HG02678 (cell line): Measurements from ENCODE around the gene ASF1A.
"Not testable (repeated sequence)": the region's sequence is repeated elsewhere in the genome, so short reads cannot be mapped to it uniquely, and the experiment has no call there.

Source experiments
- ATAC-seq: cut with Tn5 transposase; IDR thresholded peaks from one replicate; pipeline ENCODE4 v1.9.1; 2021; ENCODE audit warnings: mild to moderate bottlenecking, moderate library complexity; ENCODE audit not compliant: unreplicated experiment

ASF1A gene

DNA sequence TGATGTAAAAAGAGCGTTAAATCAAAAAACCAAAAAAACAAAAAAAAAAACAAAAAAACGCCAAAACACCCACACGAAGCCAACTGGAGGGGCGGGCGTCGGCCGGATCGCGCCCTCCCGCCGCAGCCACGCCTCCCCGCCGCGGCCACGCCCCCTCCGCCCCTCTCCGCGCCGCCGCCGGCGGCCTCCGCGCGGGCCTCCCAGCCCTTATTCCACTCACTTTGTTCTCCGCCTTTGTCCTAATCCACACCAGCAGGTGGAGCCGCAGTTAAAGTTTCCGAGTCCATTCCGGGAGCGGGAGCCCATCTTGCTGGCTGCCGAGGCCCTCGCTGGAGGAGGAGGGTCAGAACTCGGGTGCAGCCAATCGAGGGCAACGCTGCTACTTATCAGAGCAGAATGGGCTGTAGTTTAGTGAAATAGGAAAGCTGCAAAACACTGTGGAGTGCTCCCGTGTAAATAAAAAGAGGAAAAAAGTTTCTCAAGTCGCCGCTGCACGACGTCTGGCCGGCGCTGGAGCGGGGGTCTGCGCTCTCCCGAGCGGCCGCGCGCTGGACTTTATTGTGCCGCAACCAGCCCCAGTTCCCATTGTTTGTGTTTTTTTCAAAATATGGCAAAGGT is at the start of gene ASF1A:
Gene ASF1A (plus strand): TSS at position 346 of the 618 bp plus-strand sequence. CDS start 262 bp downstream, at position 608.
- peak; percentile 71 for ATAC-seq

- ATAC-seq = peak; percentile 60
These were observed 49.0 kb upstream of the ASF1A start for GRCh38 chr6:118844915-118845314.

DNA sequence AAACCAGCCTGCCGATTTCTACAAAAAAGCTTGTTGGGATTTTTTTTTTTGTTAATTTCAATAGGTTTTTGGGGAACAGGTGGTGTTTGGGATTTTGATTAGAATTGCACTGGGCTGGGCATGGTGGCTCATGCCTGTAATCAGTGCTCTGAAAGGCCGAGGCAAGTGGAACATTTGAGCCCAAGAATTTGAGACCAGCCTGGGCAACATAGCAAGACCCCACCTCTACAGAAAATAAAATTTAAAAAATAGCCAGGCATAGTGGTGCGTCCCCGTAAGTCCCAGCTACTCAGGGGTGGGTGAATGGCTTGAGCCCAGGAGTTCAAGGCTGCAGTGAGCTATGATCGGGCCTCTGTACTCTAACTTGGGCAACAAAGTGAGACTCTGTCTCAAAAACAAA is 40.5 kb upstream of the ASF1A start:
- ATAC-seq = no peak

DNA sequence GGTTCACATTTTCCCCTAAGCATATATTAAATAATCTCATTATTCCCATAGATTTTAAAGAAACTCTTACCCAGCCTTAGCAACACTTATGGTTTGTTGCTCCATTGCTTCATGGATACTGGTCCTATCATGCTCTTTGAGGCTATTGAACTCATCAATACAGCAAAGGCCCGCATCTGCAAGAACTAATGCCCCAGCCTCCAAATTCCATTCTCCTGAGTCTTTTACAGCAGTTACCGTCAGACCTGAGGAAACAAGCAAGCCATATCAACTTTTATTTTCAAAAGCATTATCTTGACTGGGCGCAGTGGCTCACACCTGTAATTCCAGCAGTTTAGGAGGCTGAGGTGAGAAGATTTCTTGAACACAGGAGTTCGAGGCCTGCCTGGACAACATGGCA is 37.7 kb upstream of the ASF1A start:
- no peak for ATAC-seq

- peak; percentile 53 for ATAC-seq
These were observed 34.4 kb upstream of the ASF1A start for GRCh38 chr6:118859517-118860064.

- ATAC-seq = no peak
These were observed 33.6 kb upstream of the ASF1A start for GRCh38 chr6:118860363-118860762.

- ATAC-seq = no peak
These were observed 33.1 kb upstream of the ASF1A start for GRCh38 chr6:118860880-118861279.

DNA sequence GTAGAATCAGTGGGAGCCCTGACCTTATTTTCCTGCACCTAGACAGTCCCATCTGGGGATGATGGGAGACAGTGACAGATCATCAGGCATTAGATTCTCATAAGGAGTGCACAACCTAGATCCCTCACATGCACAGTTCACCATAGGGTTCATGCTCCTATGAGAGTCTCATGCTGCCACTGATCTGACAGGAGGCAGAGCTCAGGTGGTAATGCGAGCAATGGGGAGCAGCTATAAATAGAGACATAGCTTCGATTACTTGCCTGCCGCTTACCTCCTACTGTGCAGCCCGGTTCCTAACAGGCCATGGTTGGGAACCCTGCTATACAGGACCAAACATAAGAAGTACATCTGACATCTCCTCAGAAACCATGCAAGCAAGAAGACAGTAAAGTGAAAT is 31.5 kb upstream of the ASF1A start:
- no peak for ATAC-seq

- no peak for ATAC-seq
These were observed 29.4 kb upstream of the ASF1A start for GRCh38 chr6:118864341-118865099.

- no peak for ATAC-seq
These were observed 28.9 kb upstream of the ASF1A start for GRCh38 chr6:118865100-118865391.

DNA sequence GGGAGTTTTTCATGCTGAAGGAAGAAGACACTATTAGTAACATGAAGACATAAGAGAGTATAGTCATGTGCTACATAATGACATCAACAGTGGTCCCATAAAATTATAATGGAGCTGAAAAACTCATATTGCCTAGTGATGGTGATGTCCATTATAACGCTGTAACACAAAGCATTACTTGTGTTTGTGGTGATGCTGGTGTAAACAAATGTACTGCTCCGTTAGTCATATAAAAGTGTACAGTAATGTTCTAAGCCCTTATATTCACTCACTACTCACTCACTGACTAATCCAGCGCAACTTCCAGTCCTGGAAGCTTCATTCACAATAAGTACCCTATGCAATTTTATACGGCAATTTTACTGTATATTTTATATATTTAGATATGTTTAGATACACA is 26.8 kb upstream of the ASF1A start:
- ATAC-seq = no peak

DNA sequence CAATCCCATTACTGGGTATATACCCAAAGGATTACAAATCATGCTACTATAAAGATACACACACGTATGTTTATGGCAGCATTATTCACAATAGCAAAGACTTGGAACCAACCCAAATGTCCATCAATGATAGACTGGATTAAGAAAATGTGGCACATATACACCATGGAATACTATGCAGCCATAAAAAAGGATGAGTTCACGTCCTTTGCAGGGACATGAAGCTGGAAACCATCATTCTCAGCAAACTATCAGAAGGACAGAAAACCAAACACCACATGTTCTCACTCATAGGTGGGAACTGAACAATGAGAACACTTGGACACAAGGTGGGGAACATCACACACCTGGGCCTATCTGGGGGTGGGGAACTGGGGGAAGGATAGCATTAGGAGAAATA is 25.1 kb upstream of the ASF1A start:
- ATAC-seq = not testable (repeated sequence)

GRCh38 chr6:118869350-118869749 is 24.6 kb upstream of the ASF1A start:
- ATAC-seq = no peak

DNA sequence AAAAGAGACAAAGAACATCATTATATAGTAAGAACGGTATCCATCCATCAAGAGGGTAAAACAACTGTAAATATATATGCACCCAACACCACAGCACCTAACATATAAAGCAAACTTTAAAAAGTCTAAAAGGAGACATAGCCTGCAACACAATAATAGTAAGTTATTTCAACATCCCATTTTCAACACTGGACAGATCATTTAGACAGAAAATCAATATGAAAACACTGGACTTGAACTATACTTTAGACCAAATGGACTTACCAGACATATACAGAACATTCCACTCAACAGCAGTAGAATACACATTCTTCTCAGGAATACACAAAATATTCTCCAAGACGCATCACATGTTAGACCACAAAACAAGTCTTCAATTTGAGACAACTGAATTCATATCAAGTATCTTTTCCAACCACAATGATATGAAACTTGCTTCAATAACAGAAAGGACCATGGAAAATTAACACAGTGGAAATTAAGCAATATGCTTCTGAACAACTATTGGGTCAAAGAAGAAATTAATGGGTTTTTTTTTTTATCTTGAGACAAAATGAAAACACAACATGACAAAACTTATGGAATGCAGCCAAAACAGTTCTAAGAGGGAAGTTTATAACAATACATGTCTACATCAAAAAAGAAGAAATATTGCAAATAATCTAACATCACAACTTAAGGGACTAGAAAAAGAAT is 23.9 kb upstream of the ASF1A start:
- no peak for ATAC-seq

DNA sequence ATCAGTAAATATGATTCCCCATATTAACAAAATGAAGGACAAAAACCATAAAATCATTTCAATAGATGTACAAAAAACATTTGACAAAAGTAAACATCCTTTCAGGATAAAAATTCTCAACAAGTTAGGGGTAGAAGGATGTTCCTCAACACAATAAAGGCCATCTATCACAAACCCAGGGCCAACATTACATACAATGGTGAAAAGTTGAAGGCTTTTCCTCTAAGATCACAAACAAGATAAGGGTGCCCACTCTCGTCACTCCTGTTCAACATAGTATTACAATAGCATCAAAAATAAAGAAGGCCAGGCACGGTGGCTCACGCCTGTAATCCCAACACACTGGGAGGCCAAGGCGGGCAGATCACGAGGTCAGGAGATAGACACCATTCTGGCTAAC is 22.6 kb upstream of the ASF1A start:
- no peak for ATAC-seq

- ATAC-seq = no peak
These were observed 21.6 kb upstream of the ASF1A start for GRCh38 chr6:118872318-118872717.

- no peak for ATAC-seq
These were observed 21.2 kb upstream of the ASF1A start for GRCh38 chr6:118872726-118873125.

GRCh38 chr6:118873239-118873638 is 20.7 kb upstream of the ASF1A start:
- ATAC-seq = no peak

DNA sequence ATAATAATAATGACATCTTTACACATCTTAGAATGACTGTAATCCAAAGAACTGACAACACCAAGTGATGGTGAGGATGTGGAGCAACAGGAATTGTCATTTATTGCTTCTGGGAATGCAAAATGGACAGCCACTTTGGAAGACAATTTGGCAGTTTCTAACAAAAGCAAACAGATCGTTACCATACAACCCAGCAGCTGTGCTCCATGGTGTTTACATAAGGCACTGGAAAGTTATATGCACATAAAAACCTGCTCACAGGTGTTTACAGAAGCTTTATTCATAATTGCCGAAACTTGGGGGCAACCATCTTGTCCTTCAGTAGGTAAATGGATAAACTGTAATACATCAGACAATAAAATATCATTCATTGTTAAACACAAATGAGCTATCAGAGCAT is 18.3 kb upstream of the ASF1A start:
- ATAC-seq = no peak

DNA sequence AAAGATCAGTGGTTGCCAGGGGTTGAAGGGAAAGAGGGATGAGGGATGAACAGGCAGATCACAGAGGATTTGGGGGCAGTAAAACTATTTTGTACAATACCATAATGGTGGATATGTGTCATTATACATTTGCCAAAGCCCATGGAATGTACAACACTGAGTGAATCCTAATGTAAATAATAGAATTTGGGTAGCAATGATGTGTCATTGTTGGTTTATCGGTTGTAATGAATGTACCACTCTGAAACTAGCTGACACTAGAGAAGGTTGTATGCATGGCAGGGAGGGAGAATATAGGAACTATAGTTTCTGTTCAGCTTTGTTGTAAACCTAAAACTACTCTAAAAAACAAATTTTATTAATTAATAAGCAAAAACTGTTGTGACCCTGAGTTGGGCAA is 17.8 kb upstream of the ASF1A start:
- ATAC-seq = no peak

DNA sequence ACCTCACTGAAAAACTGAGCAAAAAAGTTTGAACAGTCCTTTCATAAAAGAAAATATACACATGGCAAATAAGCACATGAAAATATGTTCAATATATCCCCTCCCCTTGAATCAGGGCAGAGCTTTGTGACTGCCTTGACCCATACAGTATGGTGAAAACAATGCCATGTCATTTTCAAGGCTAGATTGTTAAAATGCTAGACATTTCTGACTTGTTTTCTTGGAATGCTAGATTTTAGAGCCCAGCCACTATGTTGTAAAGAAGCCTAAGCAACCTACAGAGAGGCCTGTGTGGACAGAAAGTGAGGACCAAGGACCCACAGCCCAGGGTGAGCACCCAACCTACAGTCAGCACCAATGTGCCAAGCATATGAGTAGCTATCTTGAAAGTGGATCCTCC is 17.1 kb upstream of the ASF1A start:
- no peak for ATAC-seq

DNA sequence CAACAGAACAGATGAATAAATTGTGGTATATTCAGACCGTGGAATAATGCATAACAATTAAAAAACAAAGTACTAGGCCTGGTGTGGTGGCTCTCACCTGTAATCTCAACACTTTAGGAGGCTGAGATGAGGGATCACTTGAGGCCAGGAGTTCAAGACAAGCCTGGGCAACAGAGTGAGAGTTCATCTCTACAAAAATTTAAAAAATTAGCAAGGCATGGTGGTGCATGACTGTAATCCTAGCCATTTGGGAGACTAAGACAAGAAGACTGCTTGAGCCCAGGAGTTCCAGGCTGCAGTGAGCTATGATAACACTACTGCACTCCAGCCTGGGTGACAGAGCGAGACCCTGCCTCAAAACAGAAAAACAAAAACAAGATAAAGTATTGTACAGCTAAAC is 16.1 kb upstream of the ASF1A start:
- ATAC-seq = no peak
